Fibroblast of peridontal ligament (primary cell): ENCODE data around the gene ARAP1.
"Not testable (repeated sequence)": the region's sequence is repeated elsewhere in the genome, so short reads cannot be mapped to it uniquely, and the experiment has no call there.

ENCODE experiments used
- DNase-seq: peaks from one replicate; pipeline ENCODE4 v3.0.0-alpha.2; 2010; ENCODE audit errors: extremely low read depth

Gene ARAP1

GRCh38 chr11:72752088-72752914 lies at the start of gene ARAP1:
ARAP1 (minus strand) TSS chr11:72752408; CDS start chr11:72727128, 25,280 bp downstream.
- peak; percentile 50 for DNase-seq

- peak; percentile 32 for DNase-seq
Measured at GRCh38 chr11:72799441-72799840, 47.2 kb upstream of the ARAP1 start.

GRCh38 chr11:72798361-72798760 lies 46.2 kb upstream of the ARAP1 start:
- no peak for DNase-seq

GRCh38 chr11:72793425-72794367 lies 41.5 kb upstream of the ARAP1 start, which contains the start of gene STARD10:
STARD10 (minus strand) TSS chr11:72794047; CDS start chr11:72781181, 12,866 bp downstream.
- DNase-seq, result peak; percentile 94

GRCh38 chr11:72793076-72793424 lies 40.8 kb upstream of the ARAP1 start:
- no peak for DNase-seq

- DNase-seq, result no peak
Measured at GRCh38 chr11:72792437-72793021, 40.3 kb upstream of the ARAP1 start.

GRCh38 chr11:72791228-72791627 lies 39.0 kb upstream of the ARAP1 start:
- DNase-seq, result not testable (repeated sequence)

GRCh38 chr11:72789493-72790131 lies 37.4 kb upstream of the ARAP1 start:
- peak; percentile 55 for DNase-seq

- DNase-seq, result no peak
Measured at GRCh38 chr11:72788241-72788640, 36.0 kb upstream of the ARAP1 start.

- DNase-seq, result no peak
Measured at GRCh38 chr11:72787216-72788104, 35.3 kb upstream of the ARAP1 start.

GRCh38 chr11:72786305-72787215 lies 34.4 kb upstream of the ARAP1 start:
- no peak for DNase-seq

- no peak for DNase-seq
Measured at GRCh38 chr11:72784662-72785061, 32.5 kb upstream of the ARAP1 start.

- DNase-seq, result no peak
Measured at GRCh38 chr11:72783144-72783905, 31.1 kb upstream of the ARAP1 start.

GRCh38 chr11:72782081-72782920 lies 30.1 kb upstream of the ARAP1 start:
- no peak for DNase-seq

GRCh38 chr11:72781313-72782080 lies 29.3 kb upstream of the ARAP1 start:
- no peak for DNase-seq

GRCh38 chr11:72781063-72781312 lies 28.8 kb upstream of the ARAP1 start:
- DNase-seq, result no peak

- DNase-seq, result no peak
Measured at GRCh38 chr11:72780296-72781062, 28.3 kb upstream of the ARAP1 start.
